NCI-H748 (cell line): ENCODE measurements around the gene KMT2B.

Experiments used
- DNase-seq: peaks from one replicate; lab custom pipeline; 2025; ENCODE audit not compliant: unreplicated experiment; lab: John Stamatoyannopoulos, UW

Gene KMT2B

DNA sequence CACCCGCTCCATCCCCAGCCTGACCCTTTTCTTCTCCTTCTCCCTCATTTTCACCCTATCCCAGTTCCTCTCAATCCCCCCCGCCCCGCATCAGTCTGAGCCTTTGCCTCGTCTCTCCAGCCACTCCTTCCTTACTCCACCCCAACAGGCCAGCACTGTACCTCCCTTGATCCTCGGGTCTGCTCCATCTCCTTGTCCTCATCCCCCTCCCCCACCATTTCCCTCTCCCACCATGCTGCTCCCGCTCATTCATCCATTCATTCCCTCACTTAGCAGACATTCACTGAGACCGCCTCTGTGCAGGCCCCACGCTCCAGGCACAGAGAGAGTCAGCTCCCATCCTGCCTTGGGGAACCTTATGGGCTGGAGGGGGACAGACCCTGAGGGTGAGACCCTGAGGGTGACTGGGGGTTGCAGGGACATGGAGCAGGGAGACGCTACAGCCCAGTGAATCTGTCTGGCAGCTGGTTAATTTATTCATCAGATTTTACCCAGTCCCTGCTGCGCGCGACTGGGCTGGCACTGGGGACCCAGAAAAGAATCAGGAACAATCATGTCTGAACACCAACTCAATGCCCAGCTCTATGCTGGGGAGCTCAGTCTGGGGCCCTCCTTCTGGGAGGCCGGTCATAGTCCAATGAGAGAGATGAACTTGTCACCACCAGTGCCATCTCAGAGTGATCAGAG, 58.4 kb downstream of the KMT2B start:
- DNase-seq: peak; percentile 56

DNA sequence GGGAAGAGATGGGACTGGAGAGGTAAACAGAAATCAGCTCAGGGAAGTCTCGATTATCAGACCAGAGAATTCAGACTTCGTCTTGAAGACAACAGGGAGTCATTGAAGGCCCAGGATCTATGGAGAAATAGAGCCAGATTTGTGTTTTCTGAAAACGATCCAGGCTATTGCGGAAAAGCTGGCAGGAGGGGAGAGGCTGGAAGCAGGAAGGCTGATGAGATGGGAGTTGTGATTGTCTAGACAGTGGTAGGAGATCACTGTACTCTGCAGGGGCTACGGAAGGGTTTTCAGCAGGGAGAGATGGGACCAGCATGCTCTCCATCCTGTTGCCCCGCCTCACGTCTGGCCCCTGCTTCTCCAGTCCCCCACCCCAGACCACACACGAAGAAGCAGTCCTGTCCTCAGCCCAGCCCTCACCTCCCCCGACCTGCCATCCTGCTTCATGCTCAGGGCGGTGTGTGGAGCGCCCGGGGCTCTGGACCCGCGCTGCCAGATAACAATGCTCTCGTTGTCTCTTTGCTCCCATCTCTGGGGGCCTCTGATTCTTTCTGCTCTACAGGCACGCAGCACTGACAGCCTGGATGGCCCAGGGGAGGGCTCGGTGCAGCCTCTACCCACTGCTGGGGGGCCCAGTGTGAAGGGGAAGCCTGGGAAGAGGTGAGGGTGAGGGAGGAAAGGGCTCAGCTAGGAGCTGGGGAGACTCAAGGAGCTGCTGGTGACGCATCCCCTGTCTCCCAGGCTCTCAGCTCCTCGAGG, 59.5 kb downstream of the KMT2B start:
- no peak for DNase-seq

DNA sequence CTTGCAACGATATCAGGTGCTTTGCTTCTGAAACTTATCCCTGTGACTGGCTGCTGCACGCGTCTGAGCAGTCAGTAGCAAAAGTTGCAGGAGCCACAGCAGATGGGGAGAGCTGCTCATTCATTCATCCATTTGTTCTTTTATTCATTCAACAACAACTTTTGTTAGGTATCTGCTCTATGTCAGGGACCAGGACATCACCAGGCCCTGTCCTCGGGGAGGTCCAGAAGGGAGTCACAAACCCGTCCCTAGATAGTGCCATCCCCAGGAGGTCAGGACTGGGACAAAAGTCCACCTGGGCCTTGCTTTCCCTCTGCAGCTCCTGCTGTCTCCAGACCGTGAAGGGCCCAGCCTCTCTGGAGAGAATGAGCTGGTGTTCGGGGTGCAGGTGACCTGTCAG, 60.2 kb downstream of the KMT2B start:
- no peak for DNase-seq

DNA sequence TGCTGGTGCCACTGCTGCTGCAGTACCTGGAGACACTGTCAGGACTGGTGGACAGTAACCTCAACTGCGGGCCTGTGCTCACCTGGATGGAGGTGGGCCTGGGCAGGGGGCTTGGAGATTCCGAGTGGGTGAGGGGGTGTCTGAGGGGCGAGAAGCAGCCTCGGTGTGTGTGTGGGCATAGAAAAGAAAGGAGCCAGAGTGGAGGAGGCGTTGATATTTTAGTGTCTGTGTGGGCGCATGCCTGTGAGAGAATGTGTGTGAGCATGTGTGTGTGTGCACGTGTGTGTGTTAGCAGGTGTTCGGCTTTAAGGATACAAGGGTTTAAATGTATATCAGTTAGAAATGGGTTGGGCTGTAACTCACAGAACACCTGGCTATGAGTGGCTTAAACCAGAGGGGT, 61.2 kb downstream of the KMT2B start:
- DNase-seq: no peak

DNA sequence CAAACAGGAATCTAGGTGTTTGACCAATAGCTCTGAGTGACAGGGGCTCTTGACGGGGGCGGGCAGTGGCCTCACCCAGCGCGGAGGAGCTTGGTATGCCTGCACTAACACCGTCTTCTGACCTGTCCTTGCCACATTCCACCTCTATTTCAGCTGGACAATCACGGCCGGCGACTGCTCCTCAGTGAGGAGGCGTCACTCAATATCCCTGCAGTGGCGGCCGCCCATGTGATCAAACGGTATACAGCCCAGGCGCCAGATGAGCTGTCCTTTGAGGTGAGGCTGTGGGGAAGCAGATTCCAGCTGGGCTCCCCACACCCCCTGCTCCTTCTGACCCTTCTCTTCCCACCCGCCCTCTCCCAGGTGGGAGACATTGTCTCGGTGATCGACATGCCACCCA, 62.3 kb downstream of the KMT2B start:
- no peak for DNase-seq

DNA sequence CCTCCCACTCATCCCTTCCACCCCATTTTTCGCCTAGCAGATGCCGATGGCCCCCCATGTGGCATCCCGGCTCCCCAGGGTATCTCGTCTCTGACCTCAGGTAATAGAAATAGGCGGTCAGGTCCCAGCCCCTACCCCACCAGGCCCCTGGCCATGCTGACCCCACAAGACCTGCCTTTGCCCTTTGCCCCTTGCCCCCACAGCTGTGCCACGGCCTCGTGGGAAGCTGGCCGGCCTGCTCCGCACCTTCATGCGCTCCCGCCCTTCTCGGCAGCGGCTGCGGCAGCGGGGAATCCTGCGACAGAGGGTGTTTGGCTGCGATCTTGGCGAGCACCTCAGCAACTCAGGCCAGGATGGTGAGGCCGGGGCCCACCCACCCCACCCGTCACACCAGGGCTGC, 62.9 kb downstream of the KMT2B start:
- no peak for DNase-seq

DNA sequence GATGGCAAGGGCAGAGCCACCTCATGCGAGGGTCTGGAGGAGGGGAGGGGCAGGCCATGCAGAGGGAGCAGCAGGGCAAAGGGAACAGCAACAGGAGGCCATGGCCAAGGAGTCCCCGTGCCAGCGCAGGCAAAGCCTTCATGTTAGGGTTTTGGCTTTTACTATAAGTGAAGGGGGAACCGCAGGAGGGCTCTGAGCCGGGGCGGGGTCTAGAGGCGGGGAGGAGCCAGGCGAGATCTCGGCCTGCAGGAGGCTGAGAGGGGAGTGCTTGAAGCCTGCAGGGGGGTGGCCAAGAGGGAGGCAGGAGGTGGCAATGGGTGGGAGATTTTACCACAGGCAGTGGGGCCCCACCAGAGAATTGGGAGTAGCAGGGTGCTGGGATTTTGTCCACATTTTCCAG, 63.8 kb downstream of the KMT2B start:
- no peak for DNase-seq

DNA sequence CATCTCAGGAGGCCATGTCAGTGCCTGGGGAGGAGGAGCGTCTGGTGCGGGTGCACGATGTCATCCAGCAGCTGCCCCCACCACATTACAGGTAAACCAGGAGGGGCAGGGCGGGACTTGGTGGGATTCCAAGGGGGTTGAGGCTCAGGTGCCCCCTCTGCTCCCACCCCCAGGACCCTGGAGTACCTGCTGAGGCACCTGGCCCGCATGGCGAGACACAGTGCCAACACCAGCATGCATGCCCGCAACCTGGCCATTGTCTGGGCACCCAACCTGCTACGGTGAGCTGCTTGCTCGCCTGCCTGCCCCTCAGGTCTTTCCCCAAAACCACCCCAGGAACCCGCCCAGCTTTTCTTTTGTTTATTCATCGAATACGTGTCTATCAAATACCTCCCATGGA, 64.8 kb downstream of the KMT2B start:
- no peak for DNase-seq

DNA sequence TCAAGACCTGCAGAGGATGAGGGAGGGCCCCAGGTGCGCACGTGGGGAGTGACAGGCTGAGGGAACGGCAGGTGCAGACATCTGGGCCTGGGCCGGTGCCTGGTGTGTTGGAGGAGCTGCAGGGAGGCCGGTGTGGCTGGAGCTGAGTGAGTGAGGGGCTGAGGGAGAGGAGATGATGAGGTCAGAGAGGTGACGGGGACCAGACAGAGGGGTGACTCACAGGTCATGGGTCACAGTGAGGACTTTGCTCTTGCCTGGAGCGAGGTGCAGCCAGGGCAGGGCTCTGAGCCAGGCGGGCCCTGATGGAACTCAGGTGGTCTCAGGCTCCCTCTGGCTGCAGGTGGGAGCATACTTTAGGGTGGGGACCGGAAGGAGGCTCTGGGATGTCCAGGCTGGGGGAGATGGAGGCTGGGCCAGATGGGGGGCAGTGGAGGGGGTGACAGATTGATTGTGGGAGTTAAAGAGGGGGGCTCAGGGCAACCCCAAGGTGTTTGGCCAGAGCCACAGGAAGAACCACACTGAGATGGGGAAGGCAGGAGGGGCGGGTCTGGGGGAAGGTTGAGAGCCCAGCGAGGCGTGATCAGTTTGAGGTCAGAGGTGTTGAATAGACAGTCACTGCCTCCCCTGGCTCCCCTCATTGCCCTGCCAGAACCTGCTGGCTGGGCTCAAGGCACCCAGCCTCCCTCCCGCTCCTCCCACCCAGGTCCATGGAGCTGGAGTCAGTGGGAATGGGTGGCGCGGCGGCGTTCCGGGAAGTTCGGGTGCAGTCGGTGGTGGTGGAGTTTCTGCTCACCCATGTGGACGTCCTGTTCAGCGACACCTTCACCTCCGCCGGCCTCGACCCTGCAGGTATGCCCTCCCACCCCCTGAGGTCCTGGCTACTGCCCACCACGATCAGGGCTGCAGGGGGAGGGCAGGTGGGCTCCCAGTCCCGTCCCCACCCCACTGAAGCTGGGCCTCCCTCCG, 65.9 kb downstream of the KMT2B start:
- no peak for DNase-seq

DNA sequence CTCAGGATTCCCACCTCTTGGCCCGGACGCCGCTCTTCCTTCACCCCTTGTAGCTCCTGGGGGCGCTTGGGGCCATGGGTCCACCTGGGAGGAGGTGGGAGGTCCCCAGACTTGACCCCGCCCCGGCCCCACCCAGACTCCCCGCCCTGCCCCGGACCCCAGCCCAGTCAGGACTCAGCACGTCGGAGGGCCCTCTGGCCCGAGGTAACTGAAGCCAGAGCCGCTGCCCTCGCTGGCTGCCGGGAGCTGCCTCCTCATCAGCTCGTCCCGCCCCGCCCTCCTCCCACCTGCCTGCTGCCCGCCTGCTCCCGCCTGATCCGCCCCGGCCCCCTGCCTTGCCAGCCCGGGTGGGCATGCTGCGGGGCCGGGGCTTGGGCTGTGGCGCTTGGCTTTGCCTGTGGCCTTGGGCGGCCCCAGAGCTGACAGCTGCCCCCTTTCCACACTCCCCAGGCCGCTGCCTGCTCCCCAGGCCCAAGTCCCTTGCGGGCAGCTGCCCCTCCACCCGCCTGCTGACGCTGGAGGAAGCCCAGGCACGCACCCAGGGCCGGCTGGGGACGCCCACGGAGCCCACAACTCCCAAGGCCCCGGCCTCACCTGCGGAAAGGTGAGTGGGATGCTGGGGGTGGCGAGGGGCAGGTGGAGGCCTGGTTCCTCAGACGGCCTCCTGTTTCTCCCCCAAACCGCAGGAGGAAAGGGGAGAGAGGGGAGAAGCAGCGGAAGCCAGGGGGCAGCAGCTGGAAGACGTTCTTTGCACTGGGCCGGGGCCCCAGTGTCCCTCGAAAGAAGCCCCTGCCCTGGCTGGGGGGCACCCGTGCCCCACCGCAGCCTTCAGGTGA, 66.9 kb downstream of the KMT2B start:
- peak; percentile 33 for DNase-seq

DNA sequence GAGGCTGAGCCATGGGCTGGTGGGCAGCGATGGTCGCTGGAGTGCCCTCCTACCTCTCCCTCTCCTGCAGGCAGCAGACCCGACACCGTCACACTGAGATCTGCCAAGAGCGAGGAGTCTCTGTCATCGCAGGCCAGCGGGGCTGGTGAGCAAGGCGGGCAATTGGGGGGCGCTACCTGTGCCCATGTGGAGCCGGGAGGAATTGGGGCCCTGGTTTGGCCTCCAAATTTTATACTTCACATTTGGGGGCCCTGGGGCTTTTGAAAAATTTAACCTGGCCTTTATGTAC, 67.5 kb downstream of the KMT2B start:
- DNase-seq: no peak

DNA sequence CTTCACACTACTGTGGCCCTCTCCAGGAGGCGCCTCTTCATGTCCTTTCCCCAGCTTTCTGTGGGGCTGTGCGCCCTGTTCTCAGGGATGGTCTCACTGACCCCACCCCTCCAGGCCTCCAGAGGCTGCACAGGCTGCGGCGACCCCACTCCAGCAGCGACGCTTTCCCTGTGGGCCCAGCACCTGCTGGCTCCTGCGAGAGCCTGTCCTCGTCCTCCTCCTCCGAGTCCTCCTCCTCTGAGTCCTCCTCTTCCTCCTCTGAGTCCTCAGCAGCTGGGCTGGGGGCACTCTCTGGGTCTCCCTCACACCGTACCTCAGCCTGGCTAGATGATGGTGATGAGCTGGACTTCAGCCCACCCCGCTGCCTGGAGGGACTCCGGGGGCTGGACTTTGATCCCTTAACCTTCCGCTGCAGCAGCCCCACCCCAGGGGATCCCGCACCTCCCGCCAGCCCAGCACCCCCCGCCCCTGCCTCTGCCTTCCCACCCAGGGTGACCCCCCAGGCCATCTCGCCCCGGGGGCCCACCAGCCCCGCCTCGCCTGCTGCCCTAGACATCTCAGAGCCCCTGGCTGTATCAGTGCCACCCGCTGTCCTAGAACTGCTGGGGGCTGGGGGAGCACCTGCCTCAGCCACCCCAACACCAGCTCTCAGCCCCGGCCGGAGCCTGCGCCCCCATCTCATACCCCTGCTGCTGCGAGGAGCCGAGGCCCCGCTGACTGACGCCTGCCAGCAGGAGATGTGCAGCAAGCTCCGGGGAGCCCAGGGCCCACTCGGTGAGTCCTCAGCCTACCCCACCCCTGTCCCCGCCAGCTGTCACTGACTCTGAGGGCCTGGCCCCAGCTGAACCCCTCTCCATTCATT, 68.7 kb downstream of the KMT2B start:
- no peak for DNase-seq

DNA sequence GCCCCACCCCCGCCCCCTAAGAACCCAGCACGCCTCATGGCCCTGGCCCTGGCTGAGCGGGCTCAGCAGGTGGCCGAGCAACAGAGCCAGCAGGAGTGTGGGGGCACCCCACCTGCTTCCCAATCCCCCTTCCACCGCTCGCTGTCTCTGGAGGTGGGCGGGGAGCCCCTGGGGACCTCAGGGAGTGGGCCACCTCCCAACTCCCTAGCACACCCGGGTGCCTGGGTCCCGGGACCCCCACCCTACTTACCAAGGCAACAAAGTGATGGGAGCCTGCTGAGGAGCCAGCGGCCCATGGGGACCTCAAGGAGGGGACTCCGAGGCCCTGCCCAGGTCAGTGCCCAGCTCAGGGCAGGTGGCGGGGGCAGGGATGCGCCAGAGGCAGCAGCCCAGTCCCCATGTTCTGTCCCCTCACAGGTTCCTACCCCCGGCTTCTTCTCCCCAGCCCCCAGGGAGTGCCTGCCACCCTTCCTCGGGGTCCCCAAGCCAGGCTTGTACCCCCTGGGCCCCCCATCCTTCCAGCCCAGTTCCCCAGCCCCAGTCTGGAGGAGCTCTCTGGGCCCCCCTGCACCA, 69.5 kb downstream of the KMT2B start:
- DNase-seq: no peak
